Measurements from ENCODE around the gene WNK1. TPM values are rescaled to one million over a fixed set of nuclear protein-coding genes. Genes with fewer than 3 reads are reported as not detected.

WNK1 gene
- total and polyA plus RNA-seq, 7 donors = 40.7 to 272 (median 230) TPM

- 54 to 70% (median 58%) methylated on average over 3 of the region's 3 CpGs for WGBS, 3 donors
- TF ChIP-seq CTCF (IDR thresholded peaks at IDR 0.05) = no peak
Observed at GRCh38 chr12:789852-790563, 37.6 kb downstream of the WNK1 start.

GRCh38 chr12:790608-791007 is 38.2 kb downstream of the WNK1 start:
- 82 to 88% (median 84%) methylated on average over 1 of the region's 1 CpG for WGBS, 3 donors
- DNase-seq (no peak), ATAC-seq (no peak)
- Histone ChIP-seq H3K27me3 (ENCODE audit: insufficient read depth in 3 of 3, low read length in 2 of 3) (no peaks in the 10 kb centered on the region), H3K36me3 (ENCODE audit: insufficient read depth in 1 of 2, low read depth in 1 of 2) (no peaks in the 10 kb centered on the region), H3K4me3 (no peak overlapping the region), H3K27ac (no peak overlapping the region), H3K4me1 (peaks cover 57% of the 10 kb centered on the region), H3K9me3 (no peaks in the 10 kb centered on the region)
- TF ChIP-seq CTCF (IDR thresholded peaks at IDR 0.05) = no peak
- intact Hi-C loops (cut with DNase I) = no loop called here

More at GRCh38 chr12:789852-790563, 37.6 kb downstream of the WNK1 start:
- H3K4me3 ChIP-seq = no peak overlapping the region
- no peaks in the 10 kb centered on the region for H3K36me3 ChIP-seq (ENCODE audit: insufficient read depth in 1 of 2, low read depth in 1 of 2)
- intact Hi-C loops (cut with DNase I) = no loop called here
- peaks cover 57% of the 10 kb centered on the region for H3K4me1 ChIP-seq
- H3K27me3 ChIP-seq (ENCODE audit: insufficient read depth in 3 of 3, low read length in 2 of 3) = no peaks in the 10 kb centered on the region
- ATAC-seq (peak in 2 of 4 donors; percentile 7 to 16), DNase-seq (no peak)
- no peak overlapping the region for H3K27ac ChIP-seq
- H3K9me3 ChIP-seq = no peaks in the 10 kb centered on the region

DNA sequence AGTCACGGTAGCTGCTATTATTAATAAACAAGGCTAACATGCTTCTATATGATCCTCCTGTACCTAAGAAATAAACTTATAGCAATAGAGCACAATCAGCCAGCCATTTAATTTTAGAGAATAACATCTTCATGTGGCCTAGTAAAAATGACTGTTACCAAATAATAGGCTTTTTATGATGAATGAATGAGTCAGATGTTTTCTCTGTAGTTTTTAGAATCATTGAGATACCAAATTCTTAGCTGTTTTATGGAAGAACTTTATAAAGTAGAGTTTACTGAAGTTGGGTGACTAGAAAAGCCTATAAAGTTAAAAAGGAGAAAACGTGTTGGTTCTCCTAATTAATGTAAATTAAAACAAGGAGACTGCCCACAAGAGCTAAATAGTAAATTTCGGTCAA is 40.7 kb downstream of the WNK1 start:
- no peak for TF ChIP-seq CTCF (IDR thresholded peaks at IDR 0.05)
- no peaks in the 10 kb centered on the region for H3K9me3 ChIP-seq
- H3K27me3 ChIP-seq (ENCODE audit: insufficient read depth in 3 of 3, low read length in 2 of 3) = no peaks in the 10 kb centered on the region
- ATAC-seq (no peak), DNase-seq (no peak)
- no peak overlapping the region for H3K27ac ChIP-seq
- H3K36me3 ChIP-seq (ENCODE audit: insufficient read depth in 1 of 2, low read depth in 1 of 2) = no peaks in the 10 kb centered on the region
- WGBS, 3 donors = 71 to 88% (median 77%) methylated on average over 3 of the region's 3 CpGs
- no peak overlapping the region for H3K4me3 ChIP-seq
- H3K4me1 ChIP-seq = peaks cover 54% of the 10 kb centered on the region
- intact Hi-C loops (cut with DNase I) = no loop called here

GRCh38 chr12:793711-794110 is 41.3 kb downstream of the WNK1 start:
- H3K27ac ChIP-seq = no peak overlapping the region
- H3K27me3 ChIP-seq (ENCODE audit: insufficient read depth in 3 of 3, low read length in 2 of 3) = no peaks in the 10 kb centered on the region
- no peaks in the 10 kb centered on the region for H3K9me3 ChIP-seq
- no peak for ATAC-seq
- no peak for TF ChIP-seq CTCF (IDR thresholded peaks at IDR 0.05)
- H3K36me3 ChIP-seq (ENCODE audit: insufficient read depth in 1 of 2, low read depth in 1 of 2) = no peaks in the 10 kb centered on the region
- intact Hi-C loops (cut with DNase I) = no loop called here
- peaks cover 49% of the 10 kb centered on the region for H3K4me1 ChIP-seq
- DNase-seq = no peak
- H3K4me3 ChIP-seq = no peak overlapping the region

- ATAC-seq = no peak
- H3K36me3 ChIP-seq (ENCODE audit: insufficient read depth in 1 of 2, low read depth in 1 of 2) = no peaks in the 10 kb centered on the region
- H3K4me3 ChIP-seq = no peak overlapping the region
- no peak for TF ChIP-seq CTCF (IDR thresholded peaks at IDR 0.05)
- no peak overlapping the region for H3K27ac ChIP-seq
- H3K27me3 ChIP-seq (ENCODE audit: insufficient read depth in 3 of 3, low read length in 2 of 3) = no peaks in the 10 kb centered on the region
- 62 to 78% (median 77%) methylated on average over 4 of the region's 4 CpGs for WGBS, 3 donors
- intact Hi-C loops (cut with DNase I) = no loop called here
- no peaks in the 10 kb centered on the region for H3K9me3 ChIP-seq
- peaks cover 35% of the 10 kb centered on the region for H3K4me1 ChIP-seq
- DNase-seq = no peak
Observed at GRCh38 chr12:795305-795704, 42.9 kb downstream of the WNK1 start.
